ENCODE measurements around the gene CCK.

CCK gene

DNA sequence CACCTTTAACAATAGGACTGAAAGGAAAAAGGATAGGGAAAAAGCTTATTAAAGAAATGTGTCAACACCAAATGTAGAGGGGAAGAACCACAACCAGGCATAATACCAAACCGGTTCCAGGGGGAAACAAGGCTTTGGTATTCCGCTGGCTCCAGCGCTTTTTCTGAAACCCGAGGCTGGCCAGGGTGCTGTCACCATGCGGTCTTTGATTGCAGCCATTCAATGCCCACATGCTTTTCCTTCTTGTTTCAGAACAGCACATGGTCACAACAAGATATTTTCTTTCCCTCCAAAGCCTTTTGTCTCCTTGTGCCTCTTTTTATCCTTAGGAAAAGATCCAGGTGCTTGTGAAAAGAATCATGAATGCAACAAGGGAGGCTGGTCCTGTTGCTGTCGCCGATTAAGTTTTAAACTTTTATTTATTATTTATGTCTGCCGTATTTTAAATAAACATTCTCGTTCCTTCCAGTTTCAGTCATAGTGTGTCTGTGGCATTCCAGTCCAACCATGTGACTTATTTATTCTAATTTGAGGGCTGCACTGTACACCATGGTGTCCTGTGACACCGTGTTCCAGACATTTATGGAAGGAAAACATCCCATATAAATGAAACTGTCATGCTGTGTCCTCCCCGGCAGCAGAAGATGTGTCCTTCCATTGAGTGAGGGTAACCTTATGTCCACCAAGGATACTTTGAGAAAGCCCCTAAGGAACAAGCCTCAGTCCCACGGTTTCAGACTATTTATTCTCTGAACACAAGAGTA lies 41.1 kb downstream of the CCK start:
- DNase-seq, result no peak

GRCh38 chr3:42224178-42224577 lies 41.8 kb downstream of the CCK start:
- no peak for DNase-seq

DNA sequence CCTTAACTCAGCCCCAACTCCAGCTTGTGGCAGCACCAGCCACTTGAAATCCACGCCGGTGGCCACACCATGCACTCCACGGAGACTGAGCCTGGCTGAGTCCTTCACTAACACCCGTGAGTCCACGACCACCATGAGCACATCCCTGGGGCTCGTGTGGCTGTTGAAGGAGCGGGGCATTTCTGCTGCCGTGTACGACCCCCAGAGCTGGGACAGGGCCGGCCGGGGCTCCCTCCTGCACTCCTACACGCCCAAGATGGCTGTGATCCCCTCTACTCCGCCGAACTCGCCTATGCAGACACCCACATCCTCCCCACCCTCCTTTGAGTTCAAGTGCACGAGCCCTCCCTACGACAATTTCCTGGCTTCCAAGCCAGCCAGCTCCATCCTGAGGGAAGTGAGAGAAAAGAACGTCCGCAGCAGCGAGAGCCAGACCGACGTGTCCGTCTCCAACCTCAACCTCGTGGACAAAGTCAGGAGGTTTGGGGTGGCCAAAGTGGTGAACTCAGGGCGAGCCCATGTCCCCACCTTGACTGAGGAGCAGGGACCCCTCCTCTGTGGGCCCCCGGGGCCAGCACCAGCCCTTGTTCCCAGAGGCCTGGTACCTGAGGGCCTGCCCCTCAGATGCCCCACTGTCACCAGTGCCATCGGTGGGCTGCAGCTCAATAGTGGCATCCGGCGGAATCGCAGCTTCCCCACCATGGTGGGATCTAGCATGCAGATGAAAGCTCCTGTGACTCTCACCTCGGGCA lies 42.9 kb downstream of the CCK start:
- no peak for DNase-seq

DNA sequence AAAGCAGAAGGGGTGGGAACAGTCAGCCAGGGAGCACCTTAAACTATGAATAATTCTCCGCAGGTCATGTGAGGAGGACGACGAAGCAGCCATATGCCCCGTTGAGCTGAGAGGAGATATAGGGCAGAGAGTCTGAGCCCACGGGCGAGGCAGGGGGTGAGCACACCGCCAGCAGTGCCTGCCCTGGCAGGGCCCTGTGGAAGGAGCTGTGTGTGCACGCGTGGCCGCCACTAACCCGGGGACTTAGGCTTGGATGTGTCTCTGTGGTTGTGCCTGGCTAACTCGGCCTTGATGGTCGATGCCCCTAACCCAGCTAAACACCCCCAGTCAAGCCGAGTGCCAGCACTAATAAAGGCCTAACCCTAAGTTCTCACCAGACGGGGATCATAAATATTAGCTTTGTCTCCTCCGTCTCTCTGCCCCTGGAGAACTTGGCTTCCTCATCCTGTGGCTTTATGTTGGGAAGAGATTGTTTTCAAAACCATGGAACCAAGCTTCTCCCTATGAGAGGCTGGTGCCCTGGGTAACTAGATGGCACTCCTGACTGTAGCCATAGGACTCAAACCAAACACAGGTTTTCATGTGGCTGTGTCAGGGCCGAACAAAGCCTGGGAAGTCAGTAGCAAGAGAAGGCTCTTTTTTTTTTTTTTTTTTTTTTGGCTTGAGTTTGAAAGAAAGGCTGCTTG lies 45.4 kb downstream of the CCK start:
- DNase-seq, result no peak

DNA sequence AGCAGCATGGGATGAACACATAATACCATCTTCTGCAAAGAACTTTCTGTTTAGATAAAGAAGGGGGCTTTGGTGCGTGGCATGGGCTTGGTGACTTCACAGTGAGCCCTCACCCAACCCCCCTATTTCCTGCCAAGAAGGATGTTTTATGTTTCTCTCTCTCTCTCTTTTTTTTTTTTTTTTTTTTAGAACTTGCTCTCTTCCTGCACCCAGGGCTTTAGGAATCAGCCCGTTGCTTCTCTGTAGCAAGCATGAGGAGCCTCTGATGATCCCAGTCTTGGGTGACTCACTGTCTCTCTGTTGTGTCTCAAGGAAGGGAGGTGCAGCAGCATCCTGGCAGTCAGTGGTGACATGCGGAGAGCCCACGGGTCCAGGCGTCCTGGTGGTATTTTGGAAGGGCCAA lies 49.1 kb downstream of the CCK start:
- DNase-seq, result no peak

GRCh38 chr3:42216302-42216701 lies 49.7 kb downstream of the CCK start:
- DNase-seq, result no peak

GRCh38 chr3:42214565-42215283 lies 51.3 kb downstream of the CCK start:
- no peak for DNase-seq

DNA sequence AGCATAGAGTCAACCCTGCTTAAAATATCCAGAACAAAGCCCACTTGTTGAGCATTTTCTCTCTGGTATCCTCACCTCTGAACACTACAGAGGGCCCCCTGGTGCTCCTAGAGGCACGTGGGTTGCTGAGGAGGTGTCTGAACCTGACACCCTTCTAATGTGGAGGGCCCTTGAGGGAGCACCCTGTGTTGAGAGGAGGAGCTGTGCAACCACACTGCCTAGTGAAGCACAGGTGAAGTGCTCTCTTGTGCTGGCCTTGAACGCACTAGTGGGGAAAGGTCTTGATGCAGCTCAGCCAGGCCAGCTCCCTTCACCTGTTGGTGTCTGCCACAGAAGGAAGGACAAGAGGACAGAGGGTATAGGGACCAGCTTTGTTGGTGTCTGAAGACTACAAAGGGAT lies 51.9 kb downstream of the CCK start:
- no peak for DNase-seq

DNA sequence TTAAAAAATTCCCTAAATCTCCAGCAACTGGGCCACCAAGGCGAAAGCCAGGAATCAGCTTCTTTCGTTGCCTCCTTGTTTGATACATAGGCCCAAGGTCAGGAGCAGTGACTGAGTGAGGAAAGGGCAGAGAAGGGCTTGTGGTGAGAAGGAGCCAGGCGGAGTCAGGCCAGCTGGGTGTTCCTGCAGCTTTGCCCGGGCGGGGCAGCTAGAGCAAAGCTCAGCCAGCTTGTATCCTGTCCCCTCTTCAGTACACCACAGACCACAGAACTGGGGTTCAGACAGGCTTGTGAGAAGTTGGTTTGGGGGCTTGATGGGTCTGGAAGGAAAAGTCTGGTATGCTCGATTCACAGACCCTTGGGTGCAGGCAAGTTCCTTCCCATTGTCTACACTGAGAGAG lies 52.6 kb downstream of the CCK start:
- no peak for DNase-seq

GRCh38 chr3:42210726-42211125 lies 55.3 kb downstream of the CCK start:
- DNase-seq, result no peak

DNA sequence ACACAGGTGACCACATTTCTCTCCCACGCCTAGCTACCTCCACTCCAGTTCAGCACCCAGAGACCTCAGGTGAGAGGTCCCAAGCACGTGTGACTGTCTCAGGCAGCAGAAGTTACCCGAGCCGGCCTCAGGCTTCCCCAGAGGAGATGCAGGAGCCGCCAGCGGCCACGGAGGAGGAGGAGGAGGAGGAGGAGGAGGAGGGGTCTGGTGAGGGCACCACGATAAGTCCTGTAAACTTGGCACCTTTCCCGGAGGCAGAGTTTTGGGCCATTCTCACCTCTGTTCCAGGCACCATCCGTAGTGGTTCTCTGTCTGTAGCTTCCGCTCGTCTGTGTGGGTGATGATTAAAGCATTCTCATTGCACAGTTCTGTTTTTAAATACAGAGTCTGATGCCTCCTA lies 56.1 kb downstream of the CCK start:
- DNase-seq, result no peak
